GM12865 (cell line): Measurements from ENCODE around the gene PEX26.

ENCODE experiments used
- DNase-seq: peaks from one replicate; pipeline ENCODE4 v3.0.0; 2010; ENCODE audit warnings: low read depth
- H3K4me3 ChIP-seq: 2 replicates; pipeline ENCODE4 v1.5.1; 2011; ENCODE audit warnings: mild to moderate bottlenecking, low read depth, low read length, control low read depth
- CTCF ChIP-seq: IDR thresholded peaks from 2 replicates; pipeline ENCODE4 v1.5.1; 2011; ENCODE audit warnings: low read length, control low read depth, low read depth, inconsistent platforms; ENCODE audit not compliant: insufficient read depth; ENCODE audit errors: missing control alignments

Gene PEX26

GRCh38 chr22:18077639-18078328 lies at the start of gene PEX26:
Gene PEX26 (plus strand): TSS chr22:18077990. CDS start chr22:18078377, 387 bp downstream.
- H3K4me3 ChIP-seq: peak within 1 kb of the TSS; percentile 85
- peak; percentile 99 for DNase-seq
- no peak for TF ChIP-seq CTCF

- DNase-seq: peak; percentile 53
- no peak overlapping the region for H3K4me3 ChIP-seq
- no peak for TF ChIP-seq CTCF
Observed at GRCh38 chr22:18028817-18029527, 48.8 kb upstream of the PEX26 start.

- no peak overlapping the region for H3K4me3 ChIP-seq
- TF ChIP-seq CTCF: no peak
- no peak for DNase-seq
Observed at GRCh38 chr22:18029686-18030267, 48.0 kb upstream of the PEX26 start.

- TF ChIP-seq CTCF: no peak
- no peak for DNase-seq
Observed at GRCh38 chr22:18031695-18032454, 45.9 kb upstream of the PEX26 start.

GRCh38 chr22:18032455-18033101 lies 45.2 kb upstream of the PEX26 start:
- H3K4me3 ChIP-seq: no peak overlapping the region
- DNase-seq: no peak
- no peak for TF ChIP-seq CTCF

More at GRCh38 chr22:18031695-18032454, 45.9 kb upstream of the PEX26 start:
- H3K4me3 ChIP-seq: no peak overlapping the region

GRCh38 chr22:18033204-18033998 lies 44.4 kb upstream of the PEX26 start:
- no peak for TF ChIP-seq CTCF
- DNase-seq: no peak
- no peak overlapping the region for H3K4me3 ChIP-seq
